ENCODE data around the gene PRKN. TPM values are rescaled to one million over a fixed set of nuclear protein-coding genes. Genes with fewer than 3 reads are reported as not detected.

Gene PRKN
- total and polyA plus RNA-seq, 9 donors = 3.0 to 15.0 (median 9.2) TPM

GRCh38 chr6:161554883-161555282 is 1172.7 kb downstream of the PRKN start:
- DNase-seq = no peak
- Histone ChIP-seq H3K27ac (no peak overlapping the region), H3K4me1 (ENCODE audit: insufficient read depth) (no peaks in the 10 kb centered on the region), H3K27me3 (no peaks in the 10 kb centered on the region), H3K9me3 (peaks cover 0 to 4% of the 10 kb centered on the region in 2 donors), H3K4me3 (no peak overlapping the region), H3K36me3 (no peaks in the 10 kb centered on the region)
- TF ChIP-seq CTCF (IDR thresholded peaks at IDR 0.05) (no peak), POLR2A (IDR thresholded peaks at IDR 0.05) (no peak), EP300 (IDR thresholded peaks at IDR 0.05) (no peak)
- intact Hi-C loops (cut with DNase I) = no loop called here

GRCh38 chr6:161549977-161550655 is 1177.5 kb downstream of the PRKN start:
- no peaks in the 10 kb centered on the region for H3K36me3 ChIP-seq
- 71 to 81% (median 78%) methylated on average over 4 of the region's 4 CpGs for WGBS, 3 donors
- no peaks in the 10 kb centered on the region for H3K27me3 ChIP-seq
- H3K27ac ChIP-seq = no peak overlapping the region
- no peaks in the 10 kb centered on the region for H3K4me1 ChIP-seq (ENCODE audit: insufficient read depth)
- H3K9me3 ChIP-seq = no peaks in the 10 kb centered on the region
- no peak overlapping the region for H3K4me3 ChIP-seq
- DNase-seq = no peak
- TF ChIP-seq EP300 (IDR thresholded peaks at IDR 0.05) (no peak), CTCF (IDR thresholded peaks at IDR 0.05) (no peak), POLR2A (IDR thresholded peaks at IDR 0.05) (no peak)
- intact Hi-C loops (cut with DNase I) = no loop called here

- Histone ChIP-seq H3K9me3 (no peaks in the 10 kb centered on the region), H3K4me1 (ENCODE audit: insufficient read depth) (no peaks in the 10 kb centered on the region), H3K27ac (no peak overlapping the region), H3K27me3 (no peaks in the 10 kb centered on the region), H3K4me3 (no peak overlapping the region), H3K36me3 (no peaks in the 10 kb centered on the region)
- no peak for DNase-seq
- intact Hi-C loops (cut with DNase I) = no loop called here
- 92 to 93% (median 93%) methylated on average over 9 of the region's 9 CpGs for WGBS, 3 donors
- TF ChIP-seq EP300 (IDR thresholded peaks at IDR 0.05) (no peak), POLR2A (IDR thresholded peaks at IDR 0.05) (no peak), CTCF (IDR thresholded peaks at IDR 0.05) (no peak)
Measured at GRCh38 chr6:161548713-161549296, 1178.8 kb downstream of the PRKN start.

- TF ChIP-seq CTCF (IDR thresholded peaks at IDR 0.05) = no peak
- TF ChIP-seq POLR2A (IDR thresholded peaks at IDR 0.05) = no peak
- TF ChIP-seq EP300 (IDR thresholded peaks at IDR 0.05) = no peak
- H3K4me1 ChIP-seq (ENCODE audit: insufficient read depth) = no peaks in the 10 kb centered on the region
- H3K9me3 ChIP-seq = no peaks in the 10 kb centered on the region
- no peak overlapping the region for H3K4me3 ChIP-seq
- H3K36me3 ChIP-seq = no peaks in the 10 kb centered on the region
- 16 to 27% (median 25%) methylated on average over 2 of the region's 2 CpGs for WGBS, 3 donors
- no peak overlapping the region for H3K27ac ChIP-seq
- no peak for DNase-seq
- H3K27me3 ChIP-seq = no peaks in the 10 kb centered on the region
- intact Hi-C loops (cut with DNase I) = no loop called here
Measured at GRCh38 chr6:161547617-161548016, 1179.9 kb downstream of the PRKN start.
